GM19238 (cell line): ENCODE data around the gene AGA.

ENCODE experiments used
- DNase-seq: peaks from one replicate; pipeline ENCODE4 v3.0.0; 2011; ENCODE audit warnings: low spot score; ENCODE audit not compliant: insufficient read length

AGA gene

DNA sequence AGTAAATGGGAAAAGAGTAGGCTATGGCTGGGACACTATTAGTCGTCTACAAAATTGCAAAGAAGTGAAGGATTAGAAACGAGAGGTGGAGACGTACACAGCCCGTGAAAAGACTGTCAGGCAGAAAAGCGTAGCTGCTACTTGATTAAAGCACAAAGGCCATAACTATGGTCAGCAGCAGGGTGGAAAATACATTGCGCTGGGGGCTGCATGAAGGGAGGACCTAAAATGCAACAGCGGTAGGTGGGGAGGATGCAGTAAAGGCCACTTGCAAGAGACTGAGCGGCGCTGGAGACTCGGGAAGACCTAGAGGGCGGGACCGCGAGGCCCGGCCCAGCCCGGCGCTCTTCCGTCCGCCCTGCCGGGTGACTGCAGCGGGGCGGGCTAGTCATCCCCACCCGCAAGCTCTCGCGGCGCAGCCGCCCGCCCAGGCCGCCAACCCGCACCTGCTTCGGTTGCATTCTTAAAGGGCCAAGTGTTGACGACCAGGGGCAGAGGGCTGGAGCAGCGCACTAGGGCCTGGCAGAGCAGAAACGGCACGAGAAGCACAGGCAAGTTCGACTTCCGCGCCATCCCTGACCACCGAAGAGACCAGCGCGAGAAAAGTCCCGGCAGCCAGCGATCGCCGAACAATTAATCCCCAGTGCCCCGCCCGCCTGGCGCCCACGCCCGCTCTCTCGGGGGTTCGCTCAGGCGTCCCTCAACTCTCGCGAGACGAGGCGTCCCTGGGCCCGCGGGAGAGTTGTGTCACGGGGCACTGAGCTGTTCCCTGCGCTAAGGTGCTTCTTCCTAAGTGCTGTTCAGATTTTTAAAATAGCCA, at the start of gene AGA:
AGA (minus strand) TSS at position 635 of the 820 bp plus-strand sequence; CDS start at position 573, 62 bp downstream.
- DNase-seq: peak; percentile 86

DNA sequence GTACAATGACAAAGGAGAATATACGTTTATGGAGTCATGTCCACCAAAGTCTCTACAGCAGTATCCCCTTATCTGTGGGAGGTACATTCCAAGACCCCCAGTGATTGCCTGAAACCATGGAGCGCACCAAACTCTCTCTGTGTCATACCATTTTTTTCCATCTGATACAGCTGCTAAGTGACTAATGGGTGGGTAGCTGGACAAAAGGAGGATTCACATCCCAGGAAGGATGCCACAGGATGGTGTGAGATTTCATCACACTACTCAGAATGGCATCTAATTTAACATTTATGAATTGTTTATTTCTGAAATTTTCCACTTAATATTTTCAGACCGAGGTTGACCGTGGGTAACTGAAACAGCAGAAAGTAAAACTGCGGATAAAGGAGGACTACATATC, 49.8 kb upstream of the AGA start:
- no peak for DNase-seq

DNA sequence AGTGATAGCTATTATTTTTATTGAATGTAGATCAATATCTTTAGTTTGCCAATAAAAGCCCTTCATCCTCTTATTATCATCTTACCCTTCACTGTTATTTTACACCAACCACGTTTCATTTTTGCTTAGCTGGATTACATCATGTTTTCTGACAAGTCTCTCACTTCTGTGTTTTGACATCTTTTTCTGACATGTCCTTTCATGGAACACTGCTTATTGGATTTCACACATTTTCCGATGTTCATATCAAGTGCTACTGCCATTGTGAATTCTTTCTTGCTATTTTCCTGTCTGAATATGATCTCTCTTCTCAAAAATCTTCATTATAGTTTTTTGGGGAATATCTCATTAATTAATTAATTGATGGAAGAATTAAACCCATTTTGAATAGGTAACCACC, 48.5 kb upstream of the AGA start:
- no peak for DNase-seq

DNA sequence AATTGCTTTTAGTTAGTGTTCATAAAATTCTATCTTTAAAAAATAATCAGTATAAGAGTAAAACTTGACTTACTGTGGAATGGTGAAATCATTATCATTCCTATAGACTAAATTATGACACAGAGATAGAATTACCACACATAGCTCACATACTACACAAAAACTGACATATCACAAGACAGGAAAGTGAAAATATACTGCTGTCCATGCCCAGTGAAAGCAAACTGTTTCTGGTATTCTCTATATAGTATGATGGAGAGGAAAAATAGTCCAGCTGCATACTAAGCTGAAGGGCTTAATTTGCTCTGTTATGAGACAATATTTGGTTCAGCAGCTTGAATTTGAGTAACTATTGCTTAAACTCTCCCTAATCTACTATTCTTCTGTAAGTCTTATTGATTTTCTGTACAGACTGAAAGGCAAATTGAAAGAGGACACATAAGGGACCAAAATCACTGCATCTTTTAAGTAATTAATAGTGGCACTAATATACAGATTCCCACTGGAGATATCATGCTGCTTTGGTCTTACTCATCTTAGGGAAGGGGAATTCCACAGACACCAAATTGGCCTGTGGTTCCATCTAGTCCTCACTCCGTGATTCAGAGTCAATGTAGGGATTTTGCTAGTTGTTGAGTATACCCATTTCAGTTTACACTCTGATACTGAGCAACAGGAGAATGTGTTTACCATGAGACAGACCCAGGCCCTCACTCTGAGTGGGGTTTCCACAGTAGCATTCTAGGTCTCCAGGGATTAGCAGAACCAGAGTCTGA, 47.4 kb upstream of the AGA start:
- DNase-seq: no peak

GRCh38 chr4:177487977-177488376, 45.7 kb upstream of the AGA start:
- no peak for DNase-seq

GRCh38 chr4:177485528-177485927, 43.3 kb upstream of the AGA start:
- DNase-seq: no peak

DNA sequence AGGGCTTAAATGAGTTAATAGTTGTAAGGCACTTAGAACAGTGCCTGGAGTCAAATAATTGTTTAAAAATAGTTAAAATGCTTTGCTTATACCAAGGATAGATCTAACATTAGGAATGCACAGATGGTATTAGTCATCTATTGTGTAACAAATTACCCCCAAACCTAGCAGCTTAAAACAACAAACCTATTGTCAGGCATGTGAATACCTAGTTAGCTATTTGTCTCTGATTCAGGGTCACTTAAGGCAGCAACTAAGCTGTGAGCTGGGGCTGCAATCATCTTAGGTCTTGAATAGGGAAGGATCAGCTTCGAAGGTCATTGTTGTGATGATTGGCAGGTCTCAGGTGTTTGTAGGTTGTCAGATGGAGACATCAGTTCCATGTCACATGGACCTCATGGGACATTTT, 42.4 kb upstream of the AGA start:
- no peak for DNase-seq

DNA sequence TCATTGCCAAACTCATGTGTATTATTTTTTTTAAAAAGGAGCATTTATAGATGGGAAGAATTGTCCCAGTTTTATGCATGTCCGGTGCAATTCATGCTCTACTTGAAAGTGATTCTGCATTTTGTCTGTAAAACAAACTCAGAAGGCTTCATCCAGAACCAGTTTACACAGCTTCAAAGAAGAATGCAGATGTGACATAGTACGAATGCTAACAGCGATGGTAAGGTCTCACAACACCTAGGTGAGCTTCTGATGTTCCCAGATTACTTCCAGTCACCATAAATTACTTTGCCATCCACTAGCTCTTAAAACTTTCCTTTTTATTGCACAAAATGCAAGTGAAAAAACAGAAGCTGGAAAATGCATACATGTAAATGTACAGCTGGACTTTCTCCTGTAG, 41.5 kb upstream of the AGA start:
- no peak for DNase-seq

DNA sequence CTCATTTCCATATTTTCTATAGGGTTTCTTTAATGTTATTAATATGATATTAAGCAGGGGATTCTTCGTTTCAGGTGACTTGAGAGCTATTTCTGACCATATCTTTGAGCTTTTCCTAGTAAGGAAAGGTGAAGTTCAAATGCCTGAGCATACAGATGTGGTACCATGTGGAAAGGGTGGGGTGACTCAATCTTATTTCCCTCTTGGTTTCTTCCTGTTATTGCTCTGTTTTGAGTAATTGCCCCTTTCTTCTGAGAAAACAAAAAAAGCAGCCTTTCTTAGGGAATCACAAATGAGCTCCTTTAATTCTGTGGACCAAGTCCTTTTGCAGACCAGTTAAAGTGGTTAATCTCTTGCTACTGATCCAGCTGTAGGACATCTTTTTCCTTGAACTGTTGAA, 41.0 kb upstream of the AGA start:
- no peak for DNase-seq

DNA sequence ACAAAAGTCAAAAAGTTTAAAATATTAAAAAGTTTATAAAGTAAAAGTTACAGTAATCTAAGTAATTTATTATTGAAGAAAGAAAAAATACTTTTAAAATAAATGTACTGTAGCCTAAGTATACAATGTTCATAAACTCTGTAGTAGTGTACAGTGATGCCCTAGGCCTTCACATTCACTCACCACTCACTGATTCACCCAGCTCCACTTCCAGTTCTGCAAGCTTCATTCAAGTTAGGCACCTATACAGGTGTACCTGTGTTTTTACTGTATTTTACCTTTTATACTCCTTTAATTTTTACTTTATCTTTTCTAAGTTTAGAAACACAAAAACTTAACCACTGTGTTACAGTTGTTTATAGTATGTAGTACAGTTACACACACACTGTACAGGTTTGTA, 40.1 kb upstream of the AGA start:
- no peak for DNase-seq

- DNase-seq: no peak
These were observed 38.6 kb upstream of the AGA start for GRCh38 chr4:177480795-177481194.

GRCh38 chr4:177479063-177479462, 36.8 kb upstream of the AGA start:
- DNase-seq: no peak

DNA sequence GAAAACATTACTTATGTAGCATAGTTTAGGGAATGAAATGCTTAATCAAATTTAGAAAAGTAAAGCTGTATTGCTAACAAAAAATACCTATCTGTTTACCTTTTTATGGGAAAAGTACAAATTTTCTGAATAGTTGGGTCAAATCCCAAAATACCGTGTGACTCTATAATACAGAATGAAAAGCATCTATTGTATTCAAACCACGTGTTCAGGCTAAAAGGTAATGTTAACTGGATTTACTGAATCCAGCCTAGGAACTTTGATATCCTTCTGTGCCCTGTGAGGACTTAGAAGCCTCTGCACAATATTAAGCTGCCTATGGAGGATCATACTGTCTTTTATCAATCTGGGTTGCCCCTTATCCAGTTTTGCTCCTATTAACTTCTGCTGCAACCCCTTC, 36.3 kb upstream of the AGA start:
- no peak for DNase-seq

DNA sequence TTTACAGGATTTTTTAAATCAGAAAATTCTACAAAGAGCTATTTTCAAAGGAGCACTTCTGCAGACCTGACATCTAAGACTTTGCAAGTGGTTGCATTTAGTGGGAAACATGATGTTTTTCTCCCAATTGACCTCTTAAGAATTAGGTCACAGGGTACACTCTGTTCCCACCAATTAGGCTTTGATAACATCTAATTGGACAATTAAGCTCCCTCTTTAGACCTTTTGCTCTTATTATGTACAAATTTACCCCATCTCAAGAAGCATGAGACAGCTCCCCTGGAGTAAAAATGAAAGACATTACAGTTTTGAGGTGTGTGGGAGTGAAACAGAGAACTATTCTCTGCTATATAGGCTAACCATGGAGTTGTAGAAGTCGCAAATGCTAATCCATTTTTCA, 31.8 kb upstream of the AGA start:
- DNase-seq: no peak

GRCh38 chr4:177464026-177464425, 21.8 kb upstream of the AGA start:
- DNase-seq: no peak

GRCh38 chr4:177461606-177462005, 19.4 kb upstream of the AGA start:
- DNase-seq: no peak

- no peak for DNase-seq
These were observed 18.2 kb upstream of the AGA start for GRCh38 chr4:177460460-177460859.

DNA sequence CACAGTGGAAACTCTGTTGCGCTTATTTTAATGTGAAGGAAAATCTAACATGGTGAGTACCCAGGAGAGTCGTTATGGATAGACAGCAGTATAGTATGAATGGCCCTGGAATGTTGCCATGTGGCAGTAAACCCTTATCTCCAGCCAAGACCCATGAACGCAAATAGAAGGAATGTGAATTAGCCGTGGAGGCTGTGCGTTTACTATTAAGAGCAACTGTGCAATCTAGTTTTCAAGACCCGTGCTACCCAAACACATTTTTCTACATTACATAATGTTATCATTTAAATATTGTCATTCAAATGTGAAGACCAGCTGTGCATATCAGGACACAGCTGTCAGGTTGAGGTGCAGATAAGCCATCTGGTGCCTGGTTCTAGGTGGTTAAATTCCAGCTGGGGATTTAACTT, 13.3 kb upstream of the AGA start:
- no peak for DNase-seq

DNA sequence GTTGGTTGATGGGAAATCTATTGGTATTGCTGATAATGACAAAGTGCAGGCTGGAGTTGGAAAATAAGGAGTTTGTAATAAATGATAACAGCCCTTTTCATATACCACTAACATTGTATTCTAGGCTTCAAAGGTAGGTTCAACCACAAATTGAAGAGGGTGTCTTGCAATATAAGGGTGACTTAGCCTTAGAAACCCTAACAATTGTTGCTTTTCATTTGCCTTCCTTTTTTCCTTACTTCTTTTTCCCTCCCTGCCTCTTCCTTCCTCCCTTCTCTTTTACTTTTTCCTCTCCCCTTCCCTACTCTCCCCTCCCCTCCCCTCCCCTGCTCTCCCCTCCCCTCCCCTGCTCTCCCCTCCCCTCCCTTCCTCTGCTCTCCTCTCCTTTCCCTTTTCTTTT, 10.9 kb upstream of the AGA start:
- no peak for DNase-seq

GRCh38 chr4:177451108-177451500, 8.9 kb upstream of the AGA start:
- DNase-seq: no peak

DNA sequence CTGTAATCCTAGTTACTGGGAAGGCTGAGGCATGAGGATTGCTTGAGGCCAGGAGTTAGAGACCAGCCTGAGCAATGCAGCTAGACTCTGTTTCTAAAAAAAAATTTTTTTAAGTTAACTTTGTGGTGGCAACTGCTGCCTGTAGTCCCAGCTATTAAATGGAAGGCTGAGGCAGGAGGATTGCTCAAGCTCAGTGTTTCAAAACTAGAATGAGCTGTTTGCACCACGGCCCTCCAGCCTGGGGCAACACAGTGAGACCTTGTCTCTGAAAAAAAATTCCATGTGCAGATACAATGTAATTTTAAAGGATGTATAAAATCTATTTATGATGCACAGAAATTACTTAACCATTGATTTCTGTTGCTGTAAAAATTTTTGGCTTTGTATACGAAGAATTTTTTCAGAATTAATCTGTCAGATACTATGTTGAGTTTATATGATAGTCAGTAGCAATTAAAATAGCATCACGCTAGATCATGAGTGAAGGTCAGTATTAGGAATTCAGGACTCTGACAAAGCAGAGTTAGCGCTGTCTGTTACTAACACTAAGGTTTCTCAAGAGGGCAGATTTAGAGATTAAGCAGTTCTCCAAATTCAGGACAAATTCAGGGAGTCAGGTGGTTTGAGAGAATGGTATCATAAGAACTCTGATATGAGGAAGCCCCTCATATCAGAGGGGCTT, 8.3 kb upstream of the AGA start:
- DNase-seq: no peak

GRCh38 chr4:177448850-177449249, 6.6 kb upstream of the AGA start:
- DNase-seq: no peak
